Measurements from ENCODE around the gene GATA6.

Gene GATA6

GRCh38 chr18:22243513-22243912, 74.1 kb downstream of the GATA6 start:
- no peak for DNase-seq (ENCODE audit: low spot score)

DNA sequence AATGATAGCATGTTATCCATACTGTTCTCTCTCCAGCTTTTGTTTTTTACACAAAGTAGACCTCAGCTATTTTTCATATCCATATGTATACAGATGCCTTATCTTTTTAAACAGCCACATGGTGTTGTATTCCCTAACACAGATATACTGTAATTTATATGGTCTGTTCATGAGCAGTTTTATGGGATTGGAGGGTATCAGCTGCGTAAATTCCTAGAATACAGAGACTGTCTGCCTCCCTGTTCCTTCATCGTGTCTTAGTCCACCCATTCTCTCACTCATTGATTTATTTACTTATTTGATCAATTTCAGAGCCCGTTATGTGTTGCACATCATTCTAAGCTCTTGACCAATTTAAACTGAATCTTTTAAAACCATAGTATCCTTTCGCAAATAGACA, 80.6 kb downstream of the GATA6 start:
- no peak for DNase-seq (ENCODE audit: low spot score)

DNA sequence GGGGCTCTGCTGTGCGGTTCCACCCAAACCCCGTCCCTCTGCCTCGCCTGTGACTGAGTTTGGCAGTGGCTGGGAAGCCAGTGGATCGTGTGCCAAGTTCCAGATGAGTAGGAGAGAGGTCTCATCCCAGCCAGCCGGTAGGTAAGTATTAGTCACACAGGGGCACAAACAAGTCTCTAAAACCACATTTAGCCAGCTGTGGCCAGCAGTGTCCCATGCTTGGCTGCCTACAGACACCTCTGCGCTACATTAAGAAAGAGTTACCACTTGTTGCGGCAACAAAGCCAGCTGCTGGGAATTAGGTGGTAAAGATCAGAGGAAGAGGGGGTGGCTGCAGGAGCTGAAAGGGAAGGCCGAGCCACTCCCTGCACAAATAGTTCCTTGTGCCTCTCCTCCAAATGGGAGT, 81.2 kb downstream of the GATA6 start:
- DNase-seq (ENCODE audit: low spot score), result no peak
